NCI-H1436 (cell line): ENCODE measurements around the gene DEDD2.

Experiments
- DNase-seq: peaks from one replicate; lab custom pipeline; 2025; lab: John Stamatoyannopoulos, UW

DEDD2 gene

DNA sequence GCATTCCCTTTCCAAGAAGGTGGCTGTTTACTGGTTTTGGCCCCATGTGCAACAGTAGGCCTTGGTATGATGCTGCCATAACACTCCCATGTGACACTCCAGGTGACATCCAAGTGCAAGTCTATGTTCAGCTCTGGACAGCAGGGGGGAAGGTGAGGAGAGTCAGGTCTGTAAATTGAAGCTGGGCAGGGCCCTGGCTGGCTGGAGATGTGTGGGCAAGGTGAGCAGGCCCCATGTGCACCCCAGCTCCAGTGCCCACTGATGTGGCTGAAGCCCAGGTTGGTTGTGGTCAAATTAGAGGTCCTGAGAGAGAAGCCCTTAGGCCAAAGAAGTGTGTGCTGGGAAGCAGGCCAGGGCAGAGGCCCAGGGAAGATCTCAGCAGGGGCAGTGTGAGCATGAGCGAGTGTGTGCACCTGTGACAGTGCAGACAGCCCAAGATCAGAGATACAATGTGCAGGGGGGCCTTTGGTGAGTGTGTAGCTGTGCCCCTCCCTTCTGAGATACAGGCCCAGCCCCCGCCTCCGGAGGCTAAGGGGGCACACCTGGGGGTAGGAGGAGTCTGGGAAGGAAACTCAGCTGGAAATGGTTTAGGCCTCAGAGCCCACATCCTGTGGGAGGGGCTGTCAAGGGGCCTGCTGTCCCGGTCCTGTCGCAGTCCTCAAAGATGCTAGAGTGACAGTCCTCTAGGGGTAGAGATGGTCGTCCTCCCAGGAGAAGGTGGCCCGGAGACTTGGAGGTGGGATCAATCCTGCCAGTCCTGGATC lies 18.6 kb downstream of the DEDD2 start:
- DNase-seq, result no peak

DNA sequence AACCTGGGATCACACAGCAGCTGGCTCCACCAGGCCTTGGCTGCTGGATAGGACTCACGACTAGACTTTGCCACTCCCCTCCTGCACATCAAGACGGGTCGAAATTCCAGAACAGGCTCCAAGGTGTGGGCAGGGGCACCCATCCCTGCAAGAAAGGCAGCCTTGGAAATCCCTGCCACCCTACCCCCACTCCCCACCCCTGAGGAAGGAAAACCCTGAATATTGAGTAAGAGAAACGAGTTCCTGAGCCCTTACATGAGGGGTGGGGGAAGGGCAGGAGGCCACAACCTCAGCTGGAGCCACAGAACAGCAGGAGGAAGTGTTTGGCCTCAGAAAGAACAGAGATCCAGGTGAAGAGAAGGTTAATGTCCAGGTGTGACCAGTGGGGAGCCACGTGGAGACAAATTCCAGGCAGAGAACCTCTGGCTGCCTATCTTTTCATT lies 20.1 kb downstream of the DEDD2 start:
- no peak for DNase-seq

DNA sequence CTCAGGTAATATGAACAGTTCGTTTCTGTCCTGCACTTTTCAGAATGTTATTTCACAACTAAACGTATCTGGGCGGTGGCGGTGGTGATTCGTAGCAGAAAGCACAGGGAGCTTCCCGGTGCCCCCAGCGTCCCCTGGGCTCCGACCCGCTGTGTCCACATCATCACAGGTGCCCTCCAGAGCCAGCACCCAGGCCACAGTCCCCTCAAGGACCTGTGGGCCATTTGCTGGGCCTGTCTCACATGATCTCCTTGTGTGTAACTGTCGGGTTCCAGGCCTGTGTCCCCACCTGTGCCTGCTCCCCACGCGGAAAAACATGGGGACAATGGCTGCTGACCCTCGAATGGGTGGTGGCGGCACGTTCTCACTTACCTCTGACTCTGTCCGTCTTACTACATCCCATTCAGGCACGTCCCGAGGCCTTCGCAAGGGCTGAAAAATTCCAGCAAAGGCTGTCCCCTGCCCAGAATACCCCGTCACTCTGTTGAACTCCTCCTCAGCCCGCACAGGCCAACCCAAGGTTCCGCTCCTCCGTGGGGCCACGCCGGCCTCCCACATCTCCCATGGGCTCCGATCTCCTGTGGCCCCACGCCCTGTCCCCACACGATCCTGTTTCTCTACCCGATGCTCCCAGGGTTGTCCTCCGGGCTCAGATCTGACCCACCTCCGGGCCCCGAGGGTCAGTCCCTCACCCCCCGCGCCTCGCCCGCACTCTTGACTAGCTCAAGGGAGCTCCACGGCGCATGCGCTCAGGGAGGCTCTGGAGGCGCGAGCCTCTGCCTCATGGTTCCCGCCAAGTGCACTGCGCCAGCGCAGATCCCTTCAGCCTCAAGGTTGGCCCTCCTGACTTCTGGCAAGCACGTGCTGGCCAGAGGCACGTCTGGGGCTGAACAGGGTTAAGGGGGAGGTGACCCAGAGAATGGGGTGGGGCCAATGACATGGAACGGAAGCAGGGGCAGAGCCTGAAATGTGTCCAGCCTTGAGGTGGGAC lies 21.2 kb downstream of the DEDD2 start:
- DNase-seq, result no peak

DNA sequence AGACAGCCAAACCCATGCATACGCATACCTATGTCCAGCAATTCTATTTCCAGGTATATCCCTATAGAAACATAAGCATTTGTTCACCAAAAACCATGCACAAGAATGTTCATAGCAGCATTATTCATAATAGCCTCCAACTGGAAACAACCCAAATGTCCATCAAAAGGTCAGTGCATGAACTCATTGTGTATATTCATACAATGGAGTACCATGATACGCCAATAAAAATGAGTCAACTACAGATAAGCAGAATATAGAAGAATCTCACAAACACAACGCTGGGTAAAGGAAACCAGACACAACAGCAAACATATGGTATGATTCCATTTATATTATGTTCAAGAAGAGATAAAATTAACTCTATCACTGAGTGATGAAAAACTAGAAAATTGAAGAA lies 23.8 kb downstream of the DEDD2 start:
- no peak for DNase-seq

DNA sequence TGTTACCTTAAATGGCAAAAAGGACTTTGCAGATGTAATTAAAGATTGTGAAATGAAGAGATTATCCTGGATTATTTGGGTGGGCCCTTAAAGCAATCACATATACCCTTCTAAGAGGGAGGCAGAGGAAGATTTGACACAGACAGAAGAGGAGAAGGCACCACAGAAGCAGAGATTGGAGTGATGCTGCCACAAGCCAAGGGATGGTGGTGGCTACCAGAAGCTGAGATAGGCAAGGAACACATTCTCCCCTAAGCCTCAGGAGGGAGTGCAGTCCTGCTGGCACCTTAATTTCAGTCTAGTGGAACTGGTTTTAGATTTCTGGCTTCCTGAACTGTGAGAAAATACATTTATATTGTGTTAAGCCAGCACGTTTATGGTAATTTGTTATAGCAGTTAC lies 24.2 kb downstream of the DEDD2 start:
- no peak for DNase-seq

DNA sequence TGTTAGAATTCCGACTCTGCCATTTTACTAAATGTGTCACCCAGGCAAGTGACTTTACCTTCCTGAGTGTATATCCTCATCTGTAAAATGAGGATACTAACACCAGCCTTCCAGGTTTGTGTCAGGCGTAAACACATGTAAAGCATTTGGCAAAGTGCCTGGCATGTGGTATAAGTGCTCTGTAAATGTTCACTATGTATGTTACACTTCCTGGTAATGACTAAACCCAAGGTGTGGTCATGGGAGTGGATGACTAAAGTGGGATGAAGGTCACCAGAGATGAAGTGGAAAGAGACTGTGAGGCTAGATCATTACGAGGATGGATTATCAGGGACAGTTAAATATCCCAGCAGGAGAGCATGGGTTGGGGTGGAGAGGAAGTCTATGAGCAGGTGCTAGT lies 25.6 kb downstream of the DEDD2 start:
- no peak for DNase-seq

DNA sequence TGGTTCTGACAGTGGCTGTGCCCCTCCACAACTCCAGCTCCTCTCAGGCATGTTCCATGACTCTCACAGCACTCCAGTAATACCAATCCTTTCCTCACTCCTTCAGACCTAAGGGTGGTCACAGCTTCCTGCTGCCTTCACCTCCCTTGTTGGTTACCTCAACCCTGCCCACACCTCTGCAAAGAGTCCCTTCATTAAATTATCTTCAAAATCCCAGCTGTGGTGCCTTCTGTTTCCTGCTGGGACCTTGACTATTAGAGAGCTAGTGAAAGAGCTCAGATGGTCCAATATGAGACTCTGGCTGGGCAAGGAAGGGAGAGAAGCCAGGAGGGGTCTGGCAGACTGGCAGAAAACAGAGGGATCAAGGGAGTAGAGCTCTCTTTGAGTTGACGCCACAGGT lies 26.1 kb downstream of the DEDD2 start:
- DNase-seq, result no peak

DNA sequence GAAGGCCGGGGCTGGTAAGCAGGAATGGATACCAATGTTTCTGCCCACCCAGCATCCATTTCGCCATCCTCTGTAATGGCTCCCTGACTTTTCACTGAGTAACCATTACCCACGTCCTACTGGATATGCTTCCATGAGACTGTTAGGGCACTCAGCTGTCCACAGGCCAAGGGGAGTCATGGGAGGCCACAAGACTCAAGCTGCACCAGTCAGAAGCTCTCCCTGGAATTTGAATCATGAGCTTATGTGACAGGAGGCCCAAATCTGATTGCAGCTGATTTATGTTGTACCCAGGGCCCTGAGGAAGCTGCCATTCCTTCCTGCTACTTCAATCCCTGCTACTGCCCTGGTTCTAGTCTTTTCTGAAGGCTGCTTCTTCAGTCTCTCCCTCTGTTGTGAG lies 28.3 kb downstream of the DEDD2 start:
- no peak for DNase-seq

DNA sequence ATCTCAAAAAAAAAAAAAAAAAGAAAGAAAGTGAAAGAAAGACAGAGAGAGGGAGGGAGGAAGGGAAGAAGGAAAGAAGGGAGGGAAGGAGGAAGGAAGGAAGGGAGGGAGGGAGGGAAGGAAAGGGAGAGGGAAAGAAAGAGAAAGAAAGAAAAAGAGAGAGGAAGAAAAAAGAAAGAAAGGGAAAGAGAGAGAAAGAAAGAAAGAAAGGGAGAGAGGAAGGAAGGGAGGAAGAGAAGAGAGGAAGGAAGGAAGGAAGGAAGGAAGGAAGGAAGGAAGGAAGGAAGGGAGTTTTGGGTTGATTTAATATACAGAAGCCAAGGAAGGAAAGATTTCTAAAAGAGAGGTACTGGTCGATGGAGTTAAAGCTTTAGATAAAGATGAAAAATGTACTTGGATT lies 28.8 kb downstream of the DEDD2 start:
- DNase-seq, result no peak

DNA sequence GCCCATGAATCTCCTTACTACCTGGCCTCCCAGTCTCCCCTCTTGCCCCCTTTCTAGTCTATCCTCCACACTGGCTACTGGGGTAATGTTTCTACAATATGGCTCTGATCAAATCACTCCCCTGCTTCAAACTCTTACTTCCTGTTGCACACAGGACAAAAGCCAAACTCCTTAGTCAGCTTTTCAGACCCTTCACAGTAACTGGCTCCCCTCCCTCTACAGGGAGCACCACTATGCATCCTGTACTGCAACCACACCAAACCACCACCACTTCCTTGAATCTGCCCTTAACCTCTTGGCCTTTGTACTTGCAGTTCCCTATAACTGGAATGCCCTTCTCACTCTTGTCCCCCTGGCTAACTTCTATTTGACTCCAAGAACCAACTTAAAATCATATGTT lies 32.2 kb downstream of the DEDD2 start:
- no peak for DNase-seq

DNA sequence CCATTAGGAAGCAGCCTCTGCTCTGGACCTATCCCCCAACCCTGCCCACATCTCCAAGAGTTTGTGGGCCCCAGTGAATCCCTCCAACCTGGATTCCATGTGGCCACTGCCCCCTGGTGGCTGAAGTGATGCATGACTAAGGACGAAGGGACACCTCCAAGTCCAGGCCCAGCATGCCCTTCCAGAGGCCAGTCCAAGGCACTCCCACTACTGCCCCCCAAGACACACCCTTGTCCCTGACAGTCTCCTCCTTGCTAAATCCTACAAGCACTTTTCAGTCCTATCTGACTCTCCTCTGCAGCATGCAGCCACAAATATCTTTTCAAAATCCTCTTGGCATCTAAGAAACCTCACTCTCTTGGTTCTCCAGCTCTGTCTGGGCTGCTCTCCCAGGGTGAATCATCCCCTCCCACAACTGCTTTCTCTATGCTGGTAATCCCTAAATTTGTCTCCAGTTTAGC lies 33.0 kb downstream of the DEDD2 start:
- peak; percentile 85 for DNase-seq

DNA sequence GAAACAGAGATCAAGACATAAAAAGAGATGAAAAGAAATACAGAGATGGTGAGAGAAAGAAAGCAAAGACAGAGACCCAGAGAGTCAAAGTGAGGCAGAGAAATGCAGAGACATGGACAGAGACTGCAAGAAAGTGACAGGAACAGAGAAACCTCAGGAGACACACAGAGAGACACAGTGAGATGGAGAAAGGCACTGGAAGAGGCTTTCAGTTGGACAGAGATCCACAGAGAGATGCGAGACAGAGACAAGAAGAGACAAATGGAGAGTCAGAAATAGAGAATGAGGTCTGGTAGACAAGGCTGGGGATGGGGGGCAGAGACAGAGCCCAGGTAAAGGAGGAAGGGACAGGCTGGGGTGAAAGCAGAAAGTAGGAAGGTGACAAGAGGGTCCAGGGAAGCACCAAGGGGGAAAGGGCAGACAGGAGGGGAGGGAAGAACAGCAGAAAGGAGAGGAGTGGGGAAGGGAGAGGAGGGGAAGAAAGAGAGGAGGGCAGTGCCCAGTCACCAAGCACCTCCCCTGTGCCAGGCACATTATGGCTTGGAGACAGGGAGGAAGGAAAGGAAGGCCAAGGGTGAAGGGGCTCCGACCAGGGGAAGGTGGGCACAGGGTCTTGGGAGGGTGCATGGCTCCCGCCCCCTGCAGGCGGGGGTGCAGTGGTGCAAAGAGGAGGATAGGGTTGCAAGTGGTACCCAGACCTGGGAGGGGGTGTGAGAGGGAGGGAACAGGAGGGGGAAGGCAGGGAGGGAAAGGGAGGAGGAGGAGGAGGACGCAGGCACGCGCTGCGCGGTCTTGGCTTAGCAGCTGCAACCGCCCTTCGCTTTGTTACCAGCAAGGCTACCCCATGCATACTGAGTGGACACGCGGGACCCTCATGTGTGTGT lies 38.4 kb downstream of the DEDD2 start:
- DNase-seq, result peak; percentile 75

DNA sequence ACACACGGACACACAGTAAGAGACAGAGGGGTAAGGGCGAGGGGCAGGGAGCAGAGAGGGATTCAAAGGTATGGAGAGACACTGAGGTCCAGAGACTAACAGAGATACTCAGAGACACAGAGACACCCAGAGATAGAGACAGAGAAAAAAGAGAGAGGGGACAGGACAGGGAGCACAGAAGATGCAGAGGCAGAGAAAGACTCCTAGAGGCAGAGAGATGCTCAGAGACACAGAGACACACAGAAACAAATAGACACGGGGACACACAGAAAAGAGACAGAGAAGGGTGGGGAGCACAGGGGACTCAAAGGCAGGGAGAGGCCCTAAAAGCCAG lies 39.8 kb downstream of the DEDD2 start:
- no peak for DNase-seq

DNA sequence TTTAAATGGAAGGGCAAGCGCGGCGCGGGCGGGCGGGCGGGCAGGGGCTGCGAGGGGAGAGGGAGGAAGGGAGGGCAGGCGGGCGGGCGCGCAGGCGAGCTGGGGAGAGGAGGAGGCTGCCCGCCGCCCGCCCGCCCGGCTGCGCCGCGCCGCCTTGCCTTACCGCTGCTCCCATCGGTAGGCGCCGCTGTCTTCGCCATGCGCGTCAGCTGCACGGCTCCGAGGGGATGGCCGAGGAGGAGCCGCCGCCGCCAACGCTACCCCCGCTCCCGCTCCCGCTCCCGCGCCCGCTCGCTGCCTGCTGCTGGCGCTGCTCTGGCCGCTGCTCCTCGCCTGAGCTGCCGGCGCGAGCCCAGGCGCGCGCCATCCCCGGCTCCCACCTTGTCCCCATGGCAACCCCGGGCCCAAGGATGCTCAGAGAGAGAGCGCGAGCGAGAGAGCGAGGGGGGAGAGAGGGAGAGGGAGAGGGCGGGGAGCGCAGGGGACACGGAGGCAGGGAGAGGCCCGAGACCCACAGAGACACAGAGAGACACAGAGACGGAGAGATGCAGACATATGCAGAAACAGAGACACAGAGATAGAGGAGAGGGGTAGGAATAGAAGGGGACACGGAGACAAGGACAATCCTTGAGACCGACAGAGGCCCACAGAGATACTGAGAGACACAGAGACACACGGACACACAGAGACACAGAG lies 40.3 kb downstream of the DEDD2 start:
- peak; percentile 95 for DNase-seq

DNA sequence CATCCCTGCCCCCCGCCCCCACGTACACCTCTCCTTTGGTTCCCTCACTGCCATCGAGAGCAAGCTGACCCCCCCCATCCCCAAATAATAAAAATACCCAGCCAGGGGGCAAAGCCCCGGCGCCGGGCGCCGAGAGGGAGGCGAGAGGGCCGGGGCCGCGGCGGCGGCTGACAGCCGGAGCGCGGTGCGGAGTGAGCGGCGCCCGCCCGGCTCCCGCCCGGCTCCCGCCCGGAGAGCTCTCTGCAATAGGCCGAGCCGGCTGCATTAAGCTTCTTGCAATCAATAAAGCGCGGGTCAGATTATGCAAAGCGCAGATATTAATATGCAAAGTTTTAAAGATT lies 40.9 kb downstream of the DEDD2 start:
- peak; percentile 95 for DNase-seq

DNA sequence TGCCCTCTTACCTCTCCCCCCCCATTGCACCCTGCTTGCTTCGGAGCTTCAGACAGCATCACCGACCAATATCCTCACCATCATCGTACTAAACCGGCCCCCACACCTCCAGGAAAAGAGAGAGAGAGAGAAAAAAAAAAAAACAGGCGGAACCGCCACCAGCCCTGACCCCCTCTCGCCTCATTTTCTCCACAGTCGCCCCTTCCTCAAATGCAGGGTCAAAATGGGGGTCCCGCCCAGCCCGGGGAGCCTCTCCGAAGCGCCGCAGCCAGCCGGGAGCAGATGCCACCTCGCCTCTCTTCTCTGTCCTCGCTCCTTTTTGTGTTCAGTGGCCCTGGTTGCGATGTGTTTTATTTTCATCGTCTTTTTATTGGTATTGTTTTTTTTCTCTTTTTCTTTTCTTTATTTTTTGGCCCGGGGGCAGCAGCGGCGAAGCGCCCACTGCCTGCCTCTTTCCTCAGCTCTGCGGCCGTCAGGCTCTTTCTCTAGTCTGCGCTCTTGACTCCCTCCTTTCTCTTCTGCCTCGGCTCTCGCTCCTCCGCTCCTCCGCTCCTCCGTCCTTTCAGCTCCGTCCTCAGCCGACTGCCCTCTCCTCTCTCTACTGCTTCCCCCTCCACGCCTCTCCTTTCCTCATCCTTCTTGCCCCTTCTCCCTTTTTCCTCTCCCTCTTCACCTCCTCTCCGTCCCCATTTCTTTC lies 41.4 kb downstream of the DEDD2 start:
- no peak for DNase-seq

DNA sequence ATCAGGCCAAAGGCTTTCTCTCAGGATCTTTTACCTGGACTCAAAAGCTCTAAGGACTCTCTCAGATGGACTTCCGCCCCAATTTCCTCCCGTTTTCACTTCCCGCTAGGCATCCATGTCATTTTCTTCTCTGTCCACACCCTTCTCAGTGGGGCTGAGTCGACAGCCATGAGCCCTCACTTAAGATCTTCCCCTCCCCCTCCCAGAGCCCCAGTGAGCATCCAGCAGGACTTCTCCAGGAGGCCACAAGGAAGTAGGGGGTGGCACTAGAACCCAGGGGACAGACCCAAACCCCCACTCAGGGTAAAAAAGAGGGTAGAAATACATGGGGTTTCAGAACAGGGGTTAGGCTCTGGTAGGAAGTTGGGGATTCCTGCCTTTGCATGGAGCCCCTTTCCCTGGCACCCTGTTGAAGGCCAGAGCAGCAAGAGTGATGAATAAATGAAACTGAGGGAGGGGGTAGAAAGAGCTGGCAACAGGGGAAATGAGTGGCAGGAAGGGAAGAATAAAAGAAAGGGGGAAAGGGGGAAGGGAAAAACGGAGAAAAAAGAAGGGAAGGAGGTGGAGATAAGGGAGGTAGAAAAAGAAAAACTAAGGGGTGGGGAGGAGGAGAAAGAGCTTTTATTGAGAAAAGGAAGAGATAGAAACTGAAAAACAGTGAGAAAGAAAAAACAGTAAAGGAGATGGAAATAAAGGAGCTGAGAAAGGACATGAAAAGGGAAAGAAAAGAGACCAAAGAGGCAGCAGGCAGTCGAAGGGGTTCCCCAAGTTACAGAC lies 42.3 kb downstream of the DEDD2 start:
- DNase-seq, result no peak

DNA sequence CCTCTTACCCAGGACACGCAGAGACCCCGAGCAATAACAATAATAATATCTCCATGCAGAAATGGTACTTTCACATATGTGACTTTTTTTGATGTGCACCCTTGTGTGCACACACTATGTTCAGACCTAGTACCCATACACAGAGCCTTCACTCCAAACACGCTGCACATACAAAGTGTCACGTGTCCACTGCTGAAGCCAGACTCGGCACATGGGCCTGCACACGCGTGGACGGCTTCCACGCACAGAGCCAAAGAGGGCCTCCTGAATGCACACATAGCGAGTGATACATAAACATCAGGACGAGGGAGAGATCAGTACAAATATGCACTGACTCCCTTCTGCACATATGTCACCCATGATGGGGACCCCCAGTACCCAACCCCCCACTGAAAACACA lies 43.3 kb downstream of the DEDD2 start:
- no peak for DNase-seq

DNA sequence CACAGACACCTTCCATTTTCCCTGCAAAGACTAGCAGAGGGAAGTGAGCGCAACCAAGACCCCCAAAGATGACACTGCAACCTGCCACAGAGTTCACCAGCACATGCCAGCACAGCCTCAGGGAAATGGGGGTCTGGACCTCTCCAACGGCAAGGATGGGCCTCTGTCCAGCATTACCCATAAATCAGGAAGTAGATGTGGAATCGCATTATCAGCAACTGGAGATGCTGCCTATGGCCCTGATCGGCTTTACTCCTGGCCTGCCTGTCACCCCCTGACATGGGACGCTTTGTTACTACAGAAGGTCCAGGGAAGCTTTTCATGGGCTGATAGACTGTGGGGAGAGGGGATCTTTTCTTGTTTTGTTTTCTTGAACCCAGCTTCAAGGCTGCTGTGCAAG lies 43.8 kb downstream of the DEDD2 start:
- DNase-seq, result no peak

DNA sequence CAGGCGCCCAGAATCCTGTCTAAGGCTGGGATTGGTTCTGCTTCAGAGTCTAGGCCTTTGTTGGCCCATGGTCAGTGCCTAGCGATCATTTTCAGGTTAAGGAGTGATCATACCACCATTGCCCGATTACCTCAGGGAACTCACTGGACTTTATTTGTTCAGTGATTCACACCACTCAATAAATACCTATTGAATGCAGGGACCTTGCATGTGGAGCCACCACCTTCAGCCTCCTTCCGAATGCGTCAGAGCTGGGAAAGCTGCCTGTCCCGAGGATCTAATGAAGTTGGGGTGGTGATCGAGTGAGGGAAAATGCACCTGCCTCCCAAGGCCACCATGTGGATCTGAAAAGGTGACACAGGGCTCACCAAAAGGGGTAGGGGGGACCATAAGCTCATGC lies 45.2 kb downstream of the DEDD2 start:
- no peak for DNase-seq
